Hematopoietic multipotent progenitor cell treated with erythropoietin and hydrocortisone succinate and interleukin-3 and kit ligand, for 4 days (in vitro differentiated cells): ENCODE measurements around the gene SLC26A1.

Experiments used
- DNase-seq: peaks from one replicate; pipeline ENCODE4 v3.0.0-alpha.2; 2015

SLC26A1 gene

DNA sequence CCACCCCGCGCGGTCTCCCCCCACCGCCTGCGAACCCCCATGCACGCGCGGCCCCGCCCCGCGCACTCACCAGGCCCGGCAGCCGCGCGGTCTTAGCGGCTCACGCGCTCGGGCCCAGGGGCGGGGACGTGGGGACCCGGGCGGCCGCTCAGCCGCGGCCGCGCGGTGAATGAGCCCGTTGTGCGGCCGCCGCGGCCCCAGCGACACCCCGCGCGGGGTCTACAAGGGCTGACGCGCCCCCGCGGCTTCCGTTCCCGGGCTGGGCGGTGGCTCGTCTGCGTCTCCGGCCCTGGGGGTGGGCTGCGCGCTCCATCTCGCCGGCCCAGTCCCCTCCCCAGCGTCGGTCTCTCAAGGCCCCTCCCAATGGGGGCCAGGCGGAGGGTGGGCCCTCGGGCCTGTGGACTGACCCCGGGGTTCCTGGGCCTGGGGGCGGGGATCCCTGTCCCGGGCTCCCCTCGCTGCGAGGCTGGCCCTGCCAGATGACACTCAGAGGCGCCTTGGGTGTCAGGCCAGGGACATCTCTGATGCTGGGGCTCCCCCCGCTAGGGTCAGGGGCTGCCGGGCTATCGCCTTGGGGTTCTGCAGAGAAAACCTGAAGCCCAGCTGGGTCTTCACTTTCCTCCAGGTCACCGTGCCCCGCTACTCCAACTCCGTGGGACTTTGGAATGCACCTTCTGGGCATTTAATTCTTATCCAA, 4.3 kb upstream of the SLC26A1 start:
- peak; percentile 66 for DNase-seq

DNA sequence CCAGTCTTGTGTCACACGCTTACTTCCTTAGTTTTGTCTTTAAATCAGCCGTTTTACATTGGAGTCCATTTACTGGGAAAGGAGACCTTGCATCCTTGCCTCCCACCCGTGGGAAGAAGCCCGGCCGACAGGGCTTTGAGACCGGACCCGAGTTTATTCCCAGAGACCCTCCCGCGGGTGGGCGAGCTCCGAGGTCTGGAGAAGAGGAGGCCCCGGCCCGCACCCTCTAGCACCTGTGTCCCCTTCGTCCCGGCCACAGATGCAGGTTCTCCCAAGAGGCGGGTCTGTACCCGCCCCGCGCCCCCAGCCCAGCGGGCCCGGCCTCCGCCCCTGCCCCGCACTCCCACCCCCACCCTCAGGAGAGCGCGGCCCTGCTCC, 3.8 kb upstream of the SLC26A1 start:
- no peak for DNase-seq

DNA sequence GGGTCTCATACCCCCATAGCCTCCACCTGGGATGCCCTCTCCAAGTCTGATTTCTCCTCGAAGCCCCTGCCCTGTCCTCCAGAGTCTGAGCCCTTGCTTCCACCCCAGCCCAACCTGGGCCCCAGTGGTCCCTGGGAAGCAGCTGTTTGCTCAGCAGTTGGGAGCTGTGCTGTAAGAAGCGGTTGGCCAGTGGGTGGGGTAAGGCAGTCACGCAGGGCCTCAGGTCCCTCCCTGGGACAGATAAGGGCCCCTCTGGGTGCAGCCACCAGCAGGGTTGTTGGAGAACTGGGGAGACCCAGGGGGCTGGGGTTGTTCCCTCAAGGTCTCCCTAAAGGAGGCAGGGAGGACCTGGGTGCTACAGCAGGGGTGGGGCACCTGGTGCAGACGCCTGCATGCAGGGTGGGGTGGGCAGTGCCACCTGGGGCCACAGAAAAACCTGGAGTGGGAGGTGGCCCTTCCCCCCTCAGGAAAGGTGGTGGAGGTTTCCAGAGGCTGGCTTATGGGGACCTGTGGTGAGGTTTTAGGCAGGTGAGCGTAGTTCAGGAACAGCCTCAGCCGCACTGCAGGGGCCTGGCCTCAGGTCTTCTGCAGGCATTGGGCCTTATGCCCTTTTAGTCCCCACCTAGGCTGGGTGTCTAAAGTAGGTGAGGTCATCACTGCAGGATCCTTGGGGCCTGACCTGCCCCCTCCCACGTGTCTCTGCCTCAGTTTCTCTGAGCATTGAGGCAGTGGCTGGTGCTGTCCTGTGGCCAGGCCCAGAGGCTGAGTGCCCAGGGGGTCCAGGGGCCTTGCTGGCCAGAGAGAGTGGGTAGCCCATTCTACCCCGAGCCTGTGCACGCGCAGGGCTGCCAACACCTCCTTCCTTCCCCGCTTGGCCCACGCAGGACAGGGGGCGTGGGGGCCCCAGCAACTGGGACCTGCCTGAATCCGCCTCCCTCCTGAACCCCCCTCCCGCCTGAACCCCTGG, 3.1 kb upstream of the SLC26A1 start:
- DNase-seq, result peak; percentile 90

DNA sequence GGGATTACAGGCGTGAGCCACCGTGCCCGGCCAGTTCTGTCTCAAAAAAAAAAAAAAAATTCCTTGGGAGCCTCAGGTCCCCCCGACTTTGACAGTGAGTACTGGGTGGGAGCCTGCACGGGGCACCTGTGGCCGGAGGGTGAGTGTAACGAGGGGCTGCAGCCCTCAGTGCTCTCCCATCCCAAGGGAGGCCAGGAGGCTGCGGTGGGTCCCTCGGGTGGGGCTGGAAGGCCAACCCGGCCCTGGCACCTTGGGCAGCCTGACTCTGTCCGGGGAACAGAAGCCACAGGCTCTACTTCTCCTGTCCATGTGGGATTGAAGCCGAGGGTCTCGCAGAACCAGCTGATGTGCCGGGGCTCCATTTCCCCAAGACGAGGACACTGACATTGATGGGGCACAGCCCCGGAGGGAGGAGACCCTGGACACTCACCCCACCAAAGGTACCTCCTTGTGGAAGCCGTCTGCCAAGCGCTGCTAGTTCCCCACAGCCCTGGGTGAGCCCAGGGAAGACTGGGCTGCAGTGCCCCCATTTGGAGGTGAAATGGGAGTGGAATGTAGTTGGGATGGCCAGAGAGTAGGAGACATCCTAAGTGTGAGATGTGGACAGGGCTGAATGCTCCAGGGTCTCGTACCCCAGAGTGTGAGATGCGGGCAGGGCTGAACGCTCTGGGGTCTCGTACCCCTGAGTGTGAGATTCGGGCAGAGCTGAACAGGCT, 2.3 kb upstream of the SLC26A1 start:
- DNase-seq, result no peak

DNA sequence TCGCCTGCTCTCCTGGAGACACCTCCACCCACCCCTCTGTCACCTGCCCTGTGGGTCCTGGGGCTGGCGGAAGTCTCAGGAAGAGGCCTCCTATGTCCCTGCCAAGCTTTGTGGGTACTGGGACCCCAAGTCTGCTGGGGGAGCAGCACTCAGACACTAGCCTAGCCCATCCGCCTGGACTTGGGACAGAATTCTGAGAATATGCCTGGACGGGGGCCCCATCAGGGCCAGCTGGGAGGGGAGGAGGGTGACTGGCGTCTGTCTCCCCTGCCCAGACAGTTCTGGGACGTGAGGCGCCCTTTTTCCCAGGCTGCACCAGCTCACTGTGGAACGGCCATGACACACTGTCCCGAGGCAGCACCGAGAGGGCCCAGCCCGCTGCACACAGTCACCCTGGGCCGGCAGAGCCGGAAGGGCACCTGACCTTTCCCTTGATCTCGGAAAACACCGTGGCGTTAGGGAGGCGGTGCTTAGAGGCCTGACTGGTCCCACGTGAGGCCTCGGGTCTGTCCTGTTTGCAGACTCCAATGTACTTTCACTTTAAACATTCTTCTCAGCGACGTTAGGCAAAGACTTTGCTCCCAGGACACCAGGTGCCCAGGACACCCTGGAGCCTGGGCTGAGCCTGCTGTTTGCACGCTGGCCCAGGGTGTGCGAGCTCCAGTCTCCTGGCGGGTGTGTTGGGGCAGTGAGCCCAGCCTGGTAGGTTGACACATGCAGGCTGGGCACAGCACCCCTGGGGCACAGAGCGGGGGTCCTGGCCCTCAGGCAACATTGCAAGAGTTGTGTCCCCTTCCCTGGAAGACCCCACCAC, 700 bp downstream of the SLC26A1 start:
- no peak for DNase-seq

DNA sequence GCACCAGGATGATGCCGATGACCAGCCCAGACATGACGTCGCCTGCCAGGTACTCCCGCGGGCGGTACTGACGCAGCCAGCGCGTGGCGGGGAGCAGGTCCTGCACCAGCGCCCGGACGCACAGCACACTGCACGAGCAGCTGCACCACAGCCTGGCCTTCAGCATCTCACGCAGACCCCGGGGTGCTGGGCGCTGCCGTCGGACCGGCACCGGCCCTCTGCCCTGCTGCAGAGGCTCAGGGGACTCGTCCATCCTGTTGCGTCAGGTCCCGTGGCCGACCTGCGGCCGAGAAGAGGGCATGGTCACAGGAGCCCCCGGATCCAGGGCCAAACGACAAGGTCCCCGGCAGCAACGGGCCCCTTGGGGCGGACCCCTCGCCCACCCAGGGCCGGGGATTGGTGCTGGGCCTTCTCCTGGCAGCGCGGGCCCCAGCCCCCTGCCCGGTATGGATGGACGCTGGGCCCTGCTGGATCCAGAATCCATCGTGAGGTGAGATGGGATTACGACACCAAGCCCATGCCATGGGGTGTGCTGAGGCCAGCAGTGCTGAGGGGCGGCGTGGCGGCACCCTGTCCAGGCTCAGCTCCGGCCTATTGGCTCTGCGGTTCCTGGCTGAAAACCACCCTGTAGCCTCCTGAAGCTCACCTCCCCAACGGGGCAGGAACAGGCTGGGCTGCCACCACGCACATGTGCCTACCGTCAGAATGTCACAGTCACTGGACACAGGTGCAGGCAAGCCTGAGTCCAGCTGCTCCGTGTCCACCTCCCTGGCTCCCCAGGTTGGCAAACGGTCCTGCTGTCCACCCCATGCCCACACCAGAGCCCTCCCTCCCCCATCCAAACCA, 1.5 kb downstream of the SLC26A1 start:
- no peak for DNase-seq

DNA sequence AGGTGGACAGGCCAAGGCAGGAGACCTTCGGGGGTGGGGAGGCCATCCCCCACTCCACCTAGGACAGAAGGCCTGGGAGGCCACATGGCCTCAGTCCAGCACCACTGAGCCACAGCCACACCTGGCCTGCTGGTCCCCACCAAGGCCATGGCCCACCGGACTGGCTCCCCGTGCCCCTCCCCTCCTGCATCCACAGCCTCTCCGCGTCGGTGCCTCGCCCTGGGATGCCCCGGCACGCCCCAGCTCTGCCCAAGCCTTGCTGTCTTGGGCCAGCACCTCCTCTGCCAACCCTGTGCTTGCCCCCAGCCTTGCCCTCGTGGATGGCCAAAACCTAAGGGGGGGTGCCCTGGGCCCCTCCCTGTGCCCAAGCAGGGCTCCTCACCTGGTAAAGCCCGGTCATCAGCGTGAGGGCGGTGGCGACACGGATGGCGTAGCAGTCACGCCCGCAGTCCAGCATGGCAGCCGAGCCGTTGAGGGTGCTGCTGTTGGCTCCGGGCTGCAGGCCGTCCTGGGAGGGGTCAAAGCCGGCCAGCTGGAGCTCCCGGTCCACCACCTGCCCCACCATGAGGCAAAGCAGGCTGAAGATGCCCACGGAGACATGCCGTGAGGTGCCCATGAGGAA, 2.3 kb downstream of the SLC26A1 start:
- DNase-seq, result no peak

DNA sequence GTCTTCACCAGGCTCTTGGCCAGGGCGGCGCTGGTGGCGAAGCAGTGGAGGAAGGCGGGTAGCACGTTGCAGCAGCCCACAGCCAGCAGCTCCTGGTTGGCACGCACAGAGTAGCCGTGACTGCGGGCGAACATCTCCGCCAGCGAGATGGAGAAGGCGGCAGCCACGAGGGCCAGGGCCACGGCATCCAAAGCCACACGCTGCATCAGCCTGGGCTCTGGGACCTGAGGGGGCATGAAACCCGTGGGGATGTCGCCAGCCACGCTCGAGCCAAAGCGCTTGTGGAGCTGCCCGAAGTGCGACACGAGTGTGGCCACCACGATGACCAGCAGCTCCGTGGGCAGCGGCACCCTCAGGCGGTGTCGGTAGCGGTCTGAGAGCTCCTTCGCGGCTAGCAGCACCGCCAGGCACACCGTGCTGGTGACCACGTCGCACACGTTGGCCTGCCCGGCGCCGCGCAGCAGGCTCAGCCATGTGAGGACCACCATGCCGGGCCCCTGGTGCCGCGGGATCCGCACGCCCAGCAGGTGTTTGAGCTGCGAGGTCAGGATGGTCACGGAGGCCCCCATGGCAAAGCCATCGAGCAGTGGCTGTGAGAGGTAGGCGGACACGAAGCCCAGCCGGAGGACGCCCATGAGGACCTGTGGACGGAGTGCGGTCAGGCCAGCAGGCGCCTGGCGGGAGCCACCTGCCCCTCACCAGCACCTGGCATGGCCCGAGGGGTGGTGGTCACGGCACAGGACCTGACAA, 3.3 kb downstream of the SLC26A1 start:
- no peak for DNase-seq

DNA sequence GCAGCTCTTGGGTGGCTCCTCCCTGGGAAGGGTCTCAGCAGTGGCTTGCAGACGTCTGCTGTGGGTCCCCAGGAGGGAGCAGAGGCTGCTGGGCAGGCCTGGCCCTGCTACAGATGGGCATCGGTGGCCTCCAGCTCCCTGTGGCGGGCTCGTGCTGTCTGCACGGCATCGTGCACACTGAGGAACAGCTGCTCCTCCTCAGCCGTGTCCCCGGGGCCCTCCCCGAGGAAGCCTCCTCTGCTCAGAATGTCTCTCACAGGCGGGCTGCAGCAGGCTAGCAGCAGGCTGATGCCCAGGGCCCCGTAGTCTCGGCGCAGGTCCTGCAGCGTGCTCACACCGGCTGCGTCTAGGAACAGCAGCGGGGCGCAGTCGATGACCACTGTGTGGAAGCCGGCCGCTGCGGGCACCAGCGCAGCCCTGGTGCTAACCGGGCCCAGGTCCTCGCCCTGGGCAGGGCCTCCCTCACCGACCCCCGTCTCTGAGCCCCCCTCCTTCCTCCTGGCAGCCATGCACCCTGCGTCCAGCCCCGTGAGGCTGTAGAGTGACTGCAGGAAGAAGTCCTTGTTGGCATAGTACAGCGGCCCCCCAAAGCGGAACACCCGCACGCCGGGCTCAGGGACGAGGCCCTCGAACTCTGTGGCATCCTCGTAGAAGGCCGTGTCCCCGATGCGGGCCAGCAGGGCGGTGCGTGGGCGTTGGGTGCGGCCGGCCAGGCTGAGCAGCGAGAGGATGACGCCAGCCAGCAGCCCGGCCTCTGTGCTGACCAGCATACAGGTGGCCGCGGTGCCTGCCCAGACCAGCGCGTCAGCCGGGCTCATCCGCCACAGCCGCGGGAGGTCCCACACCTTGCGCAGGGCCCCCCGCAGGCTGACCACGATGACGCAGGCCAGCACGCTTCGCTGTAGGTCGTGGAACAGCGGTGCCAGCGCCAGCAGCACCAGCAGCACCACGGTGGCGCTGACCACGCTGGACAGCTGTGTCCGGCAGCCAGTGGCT, 4.2 kb downstream of the SLC26A1 start:
- no peak for DNase-seq

DNA sequence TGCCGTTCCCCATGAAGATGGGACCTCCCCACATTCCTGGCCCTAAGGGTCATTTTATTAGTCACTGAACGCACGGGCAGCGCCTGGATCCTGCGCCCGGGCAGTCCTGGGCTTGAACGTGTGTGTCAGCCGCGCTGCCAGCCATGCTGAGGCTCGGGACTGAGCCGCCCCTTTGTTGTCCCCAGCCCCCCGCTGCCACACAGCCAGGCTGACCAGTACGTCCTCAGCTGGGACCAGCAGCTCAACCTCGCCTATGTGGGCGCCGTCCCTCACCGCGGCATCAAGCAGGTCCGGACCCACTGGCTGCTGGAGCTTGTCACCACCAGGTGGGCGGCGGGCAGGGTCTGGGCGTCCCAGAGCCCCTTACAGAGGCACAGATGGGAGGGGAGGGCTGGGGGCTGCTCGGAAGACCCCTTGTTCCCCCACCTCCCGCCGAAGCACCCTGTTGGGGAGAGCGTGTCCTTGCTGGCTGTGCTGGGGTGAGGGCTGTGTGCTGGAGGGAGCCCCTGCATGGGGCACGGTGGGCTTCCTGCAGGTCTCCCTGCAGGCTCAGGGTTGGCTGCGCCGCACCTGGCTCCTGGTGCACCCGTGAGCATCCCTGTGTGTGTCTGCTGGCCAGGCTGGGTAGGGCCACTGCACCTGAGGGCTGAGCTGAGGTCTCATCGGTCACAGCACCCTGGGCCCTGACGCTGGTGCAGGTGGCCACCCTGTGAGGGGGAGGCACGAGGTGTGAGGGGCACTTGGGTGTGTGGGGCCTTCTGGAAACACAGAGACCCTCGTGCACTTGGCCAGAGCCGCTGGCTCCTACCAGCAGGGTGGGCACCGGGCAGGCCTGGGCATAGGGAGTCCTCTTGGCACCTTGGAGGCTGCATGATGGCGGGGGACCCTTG, 5.3 kb downstream of the SLC26A1 start:
- no peak for DNase-seq

DNA sequence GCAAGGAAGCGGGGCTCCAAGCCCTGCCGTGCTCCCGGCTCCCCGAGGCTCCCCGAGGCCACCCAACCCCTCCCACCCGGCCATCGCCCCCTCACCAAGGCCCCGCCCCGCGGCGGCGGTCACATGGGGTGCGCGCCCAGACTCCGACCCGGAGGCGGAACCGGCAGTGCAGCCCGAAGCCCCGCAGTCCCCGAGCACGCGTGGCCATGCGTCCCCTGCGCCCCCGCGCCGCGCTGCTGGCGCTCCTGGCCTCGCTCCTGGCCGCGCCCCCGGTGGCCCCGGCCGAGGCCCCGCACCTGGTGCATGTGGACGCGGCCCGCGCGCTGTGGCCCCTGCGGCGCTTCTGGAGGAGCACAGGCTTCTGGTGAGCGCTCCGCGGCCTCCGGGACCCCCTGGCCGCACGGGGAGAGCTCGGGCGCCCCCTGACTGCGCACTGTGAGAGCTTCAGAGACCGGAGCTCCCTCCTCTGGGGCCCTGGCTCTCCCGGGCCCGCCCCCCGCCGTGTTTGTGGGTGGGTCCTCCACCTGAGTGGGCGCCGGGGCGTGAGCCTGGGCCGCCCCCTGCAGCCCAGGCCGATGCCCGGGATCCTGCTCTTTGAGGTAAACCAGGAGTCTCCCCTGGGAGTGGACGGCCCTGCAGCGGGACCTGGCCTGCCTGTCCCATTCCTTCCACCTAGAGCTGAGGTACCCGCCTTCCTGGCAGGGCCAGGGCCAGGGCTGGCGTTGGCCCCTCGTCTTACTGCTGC, 6.2 kb downstream of the SLC26A1 start, which contains the start of gene IDUA:
TSS of gene IDUA (plus strand) at position 166 of the 745 bp plus-strand sequence. CDS start at position 207, 41 bp downstream.
- DNase-seq, result peak; percentile 94

DNA sequence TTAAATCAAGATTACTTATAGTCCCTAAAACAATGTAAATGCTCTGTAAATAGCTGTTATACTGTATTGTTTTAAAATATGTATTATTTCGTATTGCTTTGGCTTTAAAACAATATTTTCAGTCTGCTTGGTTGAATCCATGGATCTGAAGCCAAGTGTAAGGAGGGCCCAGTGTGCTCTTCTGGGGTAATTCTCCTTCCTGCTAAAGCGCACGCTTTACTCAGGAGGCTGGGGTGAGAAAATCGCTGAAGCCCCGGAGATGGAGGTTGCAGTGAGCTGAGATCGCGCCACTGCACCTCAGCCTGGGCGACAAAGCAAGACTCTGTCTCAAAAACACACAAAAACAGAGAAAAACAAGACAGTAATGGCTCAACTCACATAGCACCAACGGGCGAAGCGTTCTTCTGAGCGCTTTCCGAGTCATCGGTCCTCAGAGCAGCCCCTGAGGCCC, 6.8 kb downstream of the SLC26A1 start:
- no peak for DNase-seq

DNA sequence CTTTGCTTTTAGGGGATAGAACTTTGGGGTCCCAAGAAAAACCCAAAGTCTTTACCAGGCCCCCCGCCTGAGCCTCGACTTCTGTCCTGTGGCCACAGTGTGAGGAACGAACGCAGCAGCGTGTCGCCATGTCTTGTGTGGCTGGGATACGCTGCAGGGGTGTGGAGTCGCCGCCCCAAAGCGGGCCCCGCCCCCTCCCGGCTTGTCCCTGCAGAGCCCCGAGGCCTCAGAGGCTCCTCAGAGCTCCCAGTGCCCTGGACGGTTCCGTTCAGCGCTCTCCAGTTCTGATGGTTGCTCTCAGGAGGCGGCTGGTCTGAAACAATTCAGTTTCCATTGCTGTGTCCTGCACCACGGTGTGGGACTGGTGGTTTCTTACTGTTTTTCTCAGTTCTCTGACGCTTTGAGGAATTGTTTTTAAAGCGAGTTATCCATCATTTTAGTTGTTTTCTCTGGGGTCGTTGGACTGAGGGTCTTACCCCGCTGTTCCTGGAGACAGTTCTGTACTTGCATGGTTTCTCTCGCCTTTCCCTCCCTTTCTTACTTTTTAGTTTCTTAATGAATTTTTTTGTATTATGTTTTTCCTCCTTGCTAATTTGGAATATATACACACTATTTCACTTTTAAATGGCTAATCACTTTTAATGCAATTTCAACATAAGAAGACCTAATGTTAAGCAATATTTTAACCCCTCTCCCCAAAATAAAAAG, 7.9 kb downstream of the SLC26A1 start:
- DNase-seq, result peak; percentile 88

DNA sequence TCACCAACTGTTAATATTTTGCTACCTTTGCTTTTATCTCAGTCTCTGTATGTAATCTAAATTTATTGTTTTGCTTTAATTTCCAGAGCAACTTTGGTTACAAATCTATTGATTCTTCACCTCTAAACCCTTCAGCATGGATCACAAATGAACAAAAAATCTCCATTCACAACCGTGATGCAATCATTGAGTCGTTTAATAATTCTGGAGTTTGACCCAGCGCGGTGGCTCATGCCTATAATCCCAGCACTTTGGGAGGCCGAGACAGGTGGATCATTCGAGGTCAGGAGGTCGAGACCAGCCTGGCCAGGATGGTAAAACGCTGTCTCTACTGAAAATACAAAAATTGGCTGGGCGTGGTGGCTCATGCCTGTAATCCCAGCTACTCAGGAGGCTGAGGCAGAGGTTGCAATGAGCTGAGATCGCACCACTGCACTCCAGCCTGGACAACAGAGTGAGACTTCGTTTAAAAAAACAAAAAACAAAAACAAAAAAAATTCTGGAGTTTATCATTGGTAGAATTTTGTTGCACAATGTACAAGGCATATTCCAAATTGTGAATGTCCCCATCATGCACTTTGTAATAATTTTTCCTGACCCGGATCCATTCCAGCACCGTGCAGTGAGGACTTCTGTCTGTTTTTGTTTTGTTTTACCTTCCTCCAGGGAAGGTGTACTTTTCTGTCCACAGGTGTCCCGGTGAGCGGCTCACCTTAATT, 8.7 kb downstream of the SLC26A1 start:
- no peak for DNase-seq

DNA sequence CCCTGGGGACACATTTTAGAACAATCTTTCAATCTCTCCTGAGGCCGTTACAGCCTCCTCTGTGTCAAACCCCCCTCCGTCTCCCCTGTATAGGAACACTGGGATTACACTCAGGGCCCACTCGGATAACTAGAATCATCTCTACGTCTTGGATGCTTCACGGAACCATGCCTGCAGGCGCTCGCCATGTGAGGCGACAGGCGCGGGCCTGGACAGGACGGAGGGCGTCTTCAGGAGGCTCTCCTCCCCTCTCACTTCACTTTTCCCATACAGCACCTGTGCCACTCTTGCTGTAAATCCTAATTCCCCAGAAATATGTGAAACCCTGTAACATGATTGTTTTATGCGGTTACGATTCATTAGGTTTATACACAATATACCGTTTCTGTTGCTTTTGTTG, 10.4 kb downstream of the SLC26A1 start:
- no peak for DNase-seq

DNA sequence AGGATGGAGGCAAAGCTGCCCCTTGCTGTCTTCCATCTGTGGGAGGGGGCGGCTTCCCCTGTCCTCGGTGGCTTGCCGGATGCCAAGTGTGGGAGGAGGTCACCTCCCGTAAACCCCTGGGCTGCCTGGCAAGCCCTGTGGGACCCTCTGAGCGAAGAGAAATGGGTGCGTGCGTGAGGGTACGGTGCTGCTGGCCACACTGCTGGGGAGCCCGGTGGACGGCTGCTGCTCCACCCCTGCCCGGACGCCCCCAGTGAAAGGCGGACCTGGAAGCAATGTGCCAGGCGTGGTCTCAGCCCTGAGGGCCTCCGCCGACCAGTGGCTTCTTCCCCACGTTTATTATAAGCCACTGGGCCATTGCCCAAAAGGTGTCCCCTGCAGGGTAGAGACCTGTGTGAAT, 10.9 kb downstream of the SLC26A1 start:
- no peak for DNase-seq
